Kidney (tissue), 14 donors: ENCODE data around the gene GIT1. TPM values are rescaled to one million over a fixed set of nuclear protein-coding genes. Genes with fewer than 3 reads are reported as not detected.

Experiments used
- DNase-seq, 5 donors: peaks; one replicate each; pipeline ENCODE4 v3.0.0-alpha.2; 2013 to 2020
- FAIRE-seq: peaks from 2 replicates; lab custom pipeline; 2012; peaks lifted over from hg19 to GRCh38; lab: Jason Lieb, UNC
- H3K27ac ChIP-seq, 2 donors: one replicate each; pipeline ENCODE4 v1.7.0; 2013; ENCODE audit warnings: low read depth in 2 of 2, low read length in 2 of 2, inconsistent platforms in 1 of 2
- H3K27me3 ChIP-seq: one replicate; pipeline ENCODE4 v1.7.1; 2013; ENCODE audit warnings: low read length, inconsistent platforms; ENCODE audit not compliant: control insufficient read depth, insufficient read depth
- H3K36me3 ChIP-seq, 3 donors: one replicate each; pipeline versions ENCODE4 v1.7.0 to v1.7.1; 2013; ENCODE audit warnings: low read length in 3 of 3, control low read depth in 1 of 3, inconsistent platforms in 1 of 3; ENCODE audit not compliant: insufficient read depth in 3 of 3, control insufficient read depth in 2 of 3
- H3K4me1 ChIP-seq, 3 donors: one replicate each; pipeline versions ENCODE4 v1.7.0 to v1.7.1; 2013; ENCODE audit warnings: low read length in 3 of 3, inconsistent platforms in 1 of 3, low read depth in 1 of 3; ENCODE audit not compliant: control insufficient read depth in 2 of 3, insufficient read depth in 2 of 3
- H3K4me3 ChIP-seq, 3 donors: one replicate each; pipeline versions ENCODE4 v1.7.0 to v1.8.1; 2013; ENCODE audit warnings: low read length in 3 of 3, control low read depth in 1 of 3, inconsistent platforms in 1 of 3
- H3K9ac ChIP-seq, 3 donors: one replicate each; pipeline versions ENCODE4 v1.7.0 to v1.7.1; 2013; ENCODE audit warnings: low read length in 3 of 3, control low read depth in 1 of 3, inconsistent platforms in 1 of 3
- H3K9me3 ChIP-seq, 3 donors: one replicate each; pipeline versions ENCODE4 v1.7.0 to v1.7.1; 2013; ENCODE audit warnings: low read length in 3 of 3, control low read depth in 1 of 3, inconsistent platforms in 1 of 3; ENCODE audit not compliant: control insufficient read depth in 2 of 3, insufficient read depth in 1 of 3
- intact Hi-C: fragments of 100-400 bp; cut with DNase I; formaldehyde crosslinking; loops from one replicate; pipeline ENCODE4 v1.11.1; 2022
- polyA plus RNA-seq: library from polyadenylated mRNA; stranded (reverse); fragments of 350-450 nt; fragmentation: Illumina TruSeq; extraction: RNeasy Lipid Tissue Mini Kit (QIAGEN cat#74804); gene quantifications from one replicate; pipeline ENCODE4 v1.2.3, GENCODE V29; 2014; ENCODE audit warnings: low read depth, low replicate concordance; ENCODE audit not compliant: insufficient read depth
- total RNA-seq: library from RNA; stranded (reverse); fragmentation: NEBNext Ultra II Directional; extraction: Animal tissue kit (Norgen Biotek cat#: 25700); gene quantifications from one replicate; pipeline ENCODE4 v1.2.1, GENCODE V29; 2021
- TF ChIP-seq, protein P1 (sequence below): IDR thresholded peaks from 3 replicates; pipeline ENCODE4 v1.5.1; 2012; ENCODE audit warnings: mild to moderate bottlenecking, moderate library complexity, borderline replicate concordance; ENCODE audit not compliant: insufficient read depth; ENCODE audit errors: extremely low read depth
- donor health status: control.
- donor health status: control.
- donor health status: control.
- donor health status: control.
- donor health status: control.
- donor health status: DM: yes; HTN: yes; CAD: no.
- donor health status: Normal renal cell carcinoma (clear cell type).

Gene GIT1
- total and polyA plus RNA-seq, 2 donors from 2014 or later, result 21.4 to 41.9 TPM

DNA sequence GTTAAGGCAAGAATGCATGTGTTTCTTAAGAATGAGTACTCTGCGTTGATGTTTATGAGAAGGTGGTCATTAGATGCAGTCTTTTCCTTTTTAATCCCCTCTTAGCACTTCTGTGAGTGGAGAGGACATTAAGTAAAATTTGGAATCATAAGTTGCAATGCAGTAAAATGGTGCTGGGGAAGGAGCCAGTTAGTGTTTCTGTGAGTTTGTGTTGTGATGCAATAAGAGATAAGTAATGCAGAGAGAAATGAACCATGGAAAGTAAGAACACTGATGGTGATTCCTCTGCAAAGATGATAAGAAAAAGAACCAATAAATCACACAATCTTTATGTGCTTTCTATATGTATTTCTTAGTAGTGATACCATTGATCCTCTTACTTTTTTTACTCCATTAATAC is 42.6 kb downstream of the GIT1 start:
- Histone ChIP-seq H3K9ac (no peak overlapping the region), H3K9me3 (no peaks in the 10 kb centered on the region), H3K4me1 (peaks cover 0 to 12% (median 7%) of the 10 kb centered on the region in 3 donors), H3K27me3 (no peaks in the 10 kb centered on the region), H3K36me3 (peaks cover 6 to 14% (median 12%) of the 10 kb centered on the region in 3 donors), H3K27ac (no peak overlapping the region), H3K4me3 (no peak overlapping the region)
- TF ChIP-seq, protein P1, sequence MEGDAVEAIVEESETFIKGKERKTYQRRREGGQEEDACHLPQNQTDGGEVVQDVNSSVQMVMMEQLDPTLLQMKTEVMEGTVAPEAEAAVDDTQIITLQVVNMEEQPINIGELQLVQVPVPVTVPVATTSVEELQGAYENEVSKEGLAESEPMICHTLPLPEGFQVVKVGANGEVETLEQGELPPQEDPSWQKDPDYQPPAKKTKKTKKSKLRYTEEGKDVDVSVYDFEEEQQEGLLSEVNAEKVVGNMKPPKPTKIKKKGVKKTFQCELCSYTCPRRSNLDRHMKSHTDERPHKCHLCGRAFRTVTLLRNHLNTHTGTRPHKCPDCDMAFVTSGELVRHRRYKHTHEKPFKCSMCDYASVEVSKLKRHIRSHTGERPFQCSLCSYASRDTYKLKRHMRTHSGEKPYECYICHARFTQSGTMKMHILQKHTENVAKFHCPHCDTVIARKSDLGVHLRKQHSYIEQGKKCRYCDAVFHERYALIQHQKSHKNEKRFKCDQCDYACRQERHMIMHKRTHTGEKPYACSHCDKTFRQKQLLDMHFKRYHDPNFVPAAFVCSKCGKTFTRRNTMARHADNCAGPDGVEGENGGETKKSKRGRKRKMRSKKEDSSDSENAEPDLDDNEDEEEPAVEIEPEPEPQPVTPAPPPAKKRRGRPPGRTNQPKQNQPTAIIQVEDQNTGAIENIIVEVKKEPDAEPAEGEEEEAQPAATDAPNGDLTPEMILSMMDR, result no peak
- no peak for FAIRE-seq
- DNase-seq, result no peak
- intact Hi-C loops, result no loop called here

DNA sequence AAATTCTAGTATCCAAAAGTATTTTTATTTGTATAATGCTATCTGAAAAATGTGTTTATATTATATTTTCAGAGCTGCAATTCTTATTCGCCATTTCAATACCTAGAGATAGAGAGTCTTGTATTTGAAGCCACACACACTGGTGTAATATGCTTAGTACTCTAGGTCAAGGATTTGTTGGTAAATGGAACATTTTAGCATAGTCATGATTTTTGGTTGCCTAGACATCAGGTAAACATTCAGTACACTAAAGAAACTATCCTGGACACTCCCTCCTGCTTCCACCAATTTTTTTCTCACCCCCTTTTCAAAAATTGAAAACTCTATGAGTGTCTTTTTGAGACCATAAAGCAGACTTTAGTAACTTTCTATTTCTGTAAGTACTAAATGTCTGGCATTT is 43.4 kb downstream of the GIT1 start:
- Histone ChIP-seq H3K4me1 (peaks cover 0 to 12% (median 7%) of the 10 kb centered on the region in 3 donors), H3K27me3 (no peaks in the 10 kb centered on the region), H3K27ac (no peak overlapping the region), H3K36me3 (peaks cover 6 to 14% (median 12%) of the 10 kb centered on the region in 3 donors), H3K9me3 (no peaks in the 10 kb centered on the region), H3K4me3 (no peak overlapping the region), H3K9ac (no peak overlapping the region)
- DNase-seq, result no peak
- TF ChIP-seq, protein P1, result no peak
- intact Hi-C loops, result no loop called here
- no peak for FAIRE-seq

DNA sequence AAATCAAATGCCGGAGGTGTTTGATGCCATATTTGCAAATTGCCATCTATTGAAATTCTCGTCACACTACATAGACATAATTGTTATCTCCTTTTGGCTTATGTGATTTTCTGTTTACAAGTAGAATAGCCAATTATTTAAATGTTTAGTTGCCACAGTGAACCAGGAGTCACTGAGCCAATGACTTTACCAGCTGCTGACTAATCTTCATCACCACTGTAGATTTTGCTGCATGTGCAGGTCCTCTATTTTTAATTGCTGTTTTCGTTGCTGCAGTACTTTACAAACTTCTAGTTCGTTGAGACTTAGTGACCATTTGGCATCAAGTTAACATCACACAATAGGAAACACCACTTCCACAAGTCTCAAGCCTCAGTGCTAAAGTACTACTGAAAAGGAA is 45.4 kb downstream of the GIT1 start:
- Histone ChIP-seq H3K4me3 (no peak overlapping the region), H3K9me3 (no peaks in the 10 kb centered on the region), H3K4me1 (peaks cover 0 to 3% (median under 1%) of the 10 kb centered on the region in 3 donors), H3K27ac (no peak overlapping the region), H3K27me3 (no peaks in the 10 kb centered on the region), H3K9ac (no peak overlapping the region), H3K36me3 (peaks cover 6 to 14% (median 12%) of the 10 kb centered on the region in 3 donors)
- FAIRE-seq, result no peak
- intact Hi-C loops, result no loop called here
- TF ChIP-seq, protein P1, result no peak
- DNase-seq, result no peak

DNA sequence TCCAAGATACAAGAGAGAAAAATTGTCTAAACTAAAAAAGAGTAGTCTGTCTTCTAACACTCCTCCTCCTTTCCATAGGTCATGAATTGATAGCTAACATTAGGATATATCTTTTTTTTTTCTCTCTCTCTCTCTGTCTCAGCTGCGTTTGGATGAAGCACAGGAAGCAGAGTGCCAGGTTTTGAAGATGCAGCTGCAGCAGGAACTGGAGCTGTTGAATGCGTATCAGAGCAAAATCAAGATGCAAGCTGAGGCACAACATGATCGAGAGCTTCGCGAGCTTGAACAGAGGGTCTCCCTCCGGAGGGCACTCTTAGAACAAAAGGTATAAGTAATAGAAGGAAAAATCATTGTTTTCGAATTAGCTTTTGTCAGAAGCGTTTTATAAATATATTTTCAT is 55.5 kb downstream of the GIT1 start:
- Histone ChIP-seq H3K27me3 (no peaks in the 10 kb centered on the region), H3K4me1 (no peaks in the 10 kb centered on the region), H3K4me3 (no peak overlapping the region), H3K36me3 (peaks cover 2 to 12% (median 10%) of the 10 kb centered on the region in 3 donors), H3K27ac (no peak overlapping the region), H3K9me3 (no peaks in the 10 kb centered on the region), H3K9ac (no peak overlapping the region)
- FAIRE-seq (no peak), DNase-seq (no peak)
- TF ChIP-seq, protein P1, result no peak
- intact Hi-C loops, result loop anchor here (10.0 kb wide), 1 partner anchor 159 kb away; no protein-coding TSS in a partner anchor
